Measurements from ENCODE around the gene RAB41.

DNA sequence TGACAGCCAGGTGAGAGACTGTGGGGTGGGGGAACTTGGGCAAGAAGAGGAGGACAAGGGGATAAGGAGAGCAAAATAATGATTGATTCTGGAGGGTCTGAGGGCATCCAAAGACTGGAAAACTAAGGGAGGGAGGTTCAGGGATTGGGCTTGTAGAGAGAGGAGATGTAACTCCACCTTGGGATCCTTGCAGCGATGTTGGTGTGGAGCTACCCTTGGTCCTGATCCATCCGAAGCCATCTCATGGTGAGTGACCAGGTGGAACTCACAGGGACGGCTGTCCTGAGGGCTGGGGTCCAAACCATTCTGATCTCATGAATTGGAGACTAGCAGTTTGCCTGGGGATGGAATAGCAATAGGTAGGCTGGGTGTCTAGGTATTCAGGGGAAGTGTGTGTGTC is 1.4 kb upstream of the RAB41 start:
- TF ChIP-seq, protein P1, sequence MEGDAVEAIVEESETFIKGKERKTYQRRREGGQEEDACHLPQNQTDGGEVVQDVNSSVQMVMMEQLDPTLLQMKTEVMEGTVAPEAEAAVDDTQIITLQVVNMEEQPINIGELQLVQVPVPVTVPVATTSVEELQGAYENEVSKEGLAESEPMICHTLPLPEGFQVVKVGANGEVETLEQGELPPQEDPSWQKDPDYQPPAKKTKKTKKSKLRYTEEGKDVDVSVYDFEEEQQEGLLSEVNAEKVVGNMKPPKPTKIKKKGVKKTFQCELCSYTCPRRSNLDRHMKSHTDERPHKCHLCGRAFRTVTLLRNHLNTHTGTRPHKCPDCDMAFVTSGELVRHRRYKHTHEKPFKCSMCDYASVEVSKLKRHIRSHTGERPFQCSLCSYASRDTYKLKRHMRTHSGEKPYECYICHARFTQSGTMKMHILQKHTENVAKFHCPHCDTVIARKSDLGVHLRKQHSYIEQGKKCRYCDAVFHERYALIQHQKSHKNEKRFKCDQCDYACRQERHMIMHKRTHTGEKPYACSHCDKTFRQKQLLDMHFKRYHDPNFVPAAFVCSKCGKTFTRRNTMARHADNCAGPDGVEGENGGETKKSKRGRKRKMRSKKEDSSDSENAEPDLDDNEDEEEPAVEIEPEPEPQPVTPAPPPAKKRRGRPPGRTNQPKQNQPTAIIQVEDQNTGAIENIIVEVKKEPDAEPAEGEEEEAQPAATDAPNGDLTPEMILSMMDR (IDR thresholded peaks at IDR 0.05) = no peak
- no peak for TF ChIP-seq POLR2A (IDR thresholded peaks at IDR 0.05)
